ENCODE measurements around the gene FIZ1. TPM values are rescaled to one million over a fixed set of nuclear protein-coding genes. Genes with fewer than 3 reads are reported as not detected.
A peak's percentile ranks its signal among the peaks of the same experiment; 100 is the strongest.

Gene FIZ1
- total and polyA plus RNA-seq, 2 experiments from 2014 or later: 5.4 to 10.1 TPM

- H3K4me3 Mint-ChIP-seq: no peak overlapping the region
- H3K4me1 Mint-ChIP-seq: 0 out of 3 replicates have a peak, but pooled peaks cover 2% of the 10 kb centered on the region
- H3K27ac ChIP-seq (ENCODE audit: low read depth): no peak overlapping the region
- H3K4me1 ChIP-seq (ENCODE audit: insufficient read depth): no peaks in the 10 kb centered on the region
- H3F3A ChIP-seq (replicated peaks; ENCODE audit: low read depth): 0 out of 2 replicates have a peak, but pooled peaks cover 3% of the 10 kb centered on the region
- H3K4me2 ChIP-seq: no peak overlapping the region
- H3K9me3 Mint-ChIP-seq: peaks cover 3% of the 10 kb centered on the region
- peaks cover 13% of the 10 kb centered on the region for H3K27me3 Mint-ChIP-seq (ENCODE audit: insufficient read depth, low read depth, poor library complexity)
- ATAC-seq (no peak), DNase-seq (ENCODE audit: low spot score) (peak; percentile 2)
- H3K36me3 Mint-ChIP-seq (ENCODE audit: low read depth): peaks cover 37% of the 10 kb centered on the region
- no peak for TF ChIP-seq CTCF (conservative IDR thresholded peaks at IDR 0.05; ENCODE audit: low read depth in 2 of 2)
- no peak for TF ChIP-seq NANOG (IDR thresholded peaks at IDR 0.05; ENCODE audit: borderline replicate concordance)
- TF ChIP-seq STAT1 (IDR thresholded peaks at IDR 0.05; ENCODE audit: unreplicated experiment): no peak
- TF ChIP-seq ZNF462 (CRISPR knock-in tag; IDR thresholded peaks at IDR 0.05): no peak
- no peak for TF ChIP-seq JUNB (IDR thresholded peaks at IDR 0.05; ENCODE audit: unreplicated experiment)
- no peak for TF ChIP-seq POLR2AphosphoS5 (IDR thresholded peaks at IDR 0.05; ENCODE audit: low read depth)
- H3K27ac Mint-ChIP-seq: no peak overlapping the region
- H3K9me2 ChIP-seq (ENCODE audit: insufficient read depth): no peaks in the 10 kb centered on the region
- H3K27me3 ChIP-seq (ENCODE audit: insufficient read depth): no peaks in the 10 kb centered on the region
- peaks cover 2% of the 10 kb centered on the region; the same call in 1 of the 2 replicates for H3K79me2 ChIP-seq (replicated peaks; ENCODE audit: insufficient read depth)
- peaks cover 29% of the 10 kb centered on the region for H4K20me1 ChIP-seq (replicated peaks; ENCODE audit: insufficient read depth)
- peaks cover 5% of the 10 kb centered on the region; the same call in 1 of the 2 replicates for H3K36me3 ChIP-seq (ENCODE audit: insufficient read depth)
- no peak overlapping the region for H3K4me3 ChIP-seq
- H2AFZ ChIP-seq: no peak overlapping the region
These were observed 14.1 kb upstream of the FIZ1 start for GRCh38 chr19:55613396-55613795.
